HG03575 (cell line): ENCODE measurements around the gene PFKM.
A peak's percentile ranks its signal among the peaks of the same experiment; 100 is the strongest.
"Not testable (repeated sequence)": the region's sequence is repeated elsewhere in the genome, so short reads cannot be mapped to it uniquely, and the experiment has no call there.

Source experiments
- ATAC-seq: cut with Tn5 transposase; IDR thresholded peaks from one replicate; pipeline ENCODE4 v1.9.1; 2021; ENCODE audit not compliant: unreplicated experiment, insufficient number of reproducible peaks, low FRiP score; ENCODE audit errors: extremely low read depth

PFKM gene

DNA sequence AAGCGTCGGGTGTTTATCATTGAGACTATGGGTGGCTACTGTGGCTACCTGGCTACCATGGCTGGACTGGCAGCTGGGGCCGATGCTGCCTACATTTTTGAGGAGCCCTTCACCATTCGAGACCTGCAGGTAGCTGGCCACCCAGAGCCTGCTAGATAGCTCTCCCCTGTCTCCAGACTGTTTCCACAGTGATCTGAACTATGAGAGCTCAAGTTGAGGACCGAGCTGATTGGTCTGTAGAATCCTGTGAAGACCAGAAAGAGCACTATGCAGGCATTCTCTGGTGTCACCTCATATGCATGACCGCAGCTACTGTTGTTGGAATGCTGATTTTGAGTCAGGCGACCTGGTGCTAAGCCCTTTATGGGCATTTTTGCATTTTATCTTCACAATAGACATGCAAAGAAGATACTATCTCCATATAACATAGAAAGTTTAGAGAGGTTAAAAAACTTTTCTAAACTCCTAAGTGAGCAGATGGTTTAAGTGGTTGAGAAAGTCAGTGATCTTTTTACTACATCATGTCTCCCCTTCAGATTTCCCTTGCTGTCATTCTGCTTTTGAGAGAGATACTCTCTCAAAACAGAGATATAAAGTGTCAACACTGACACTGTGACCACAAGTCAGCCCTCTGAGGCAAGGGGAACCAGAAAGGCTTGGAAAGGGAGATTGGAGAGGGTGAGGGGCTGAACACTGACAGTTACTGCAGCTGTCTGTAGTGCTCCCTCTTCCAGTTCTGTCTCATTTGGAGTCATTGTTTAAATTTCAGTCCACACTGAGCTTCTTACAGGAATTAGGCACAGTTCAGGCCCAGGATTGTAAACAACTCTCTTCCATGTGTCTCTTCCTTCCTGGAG, 23.9 kb downstream of the PFKM start:
- no peak for ATAC-seq

DNA sequence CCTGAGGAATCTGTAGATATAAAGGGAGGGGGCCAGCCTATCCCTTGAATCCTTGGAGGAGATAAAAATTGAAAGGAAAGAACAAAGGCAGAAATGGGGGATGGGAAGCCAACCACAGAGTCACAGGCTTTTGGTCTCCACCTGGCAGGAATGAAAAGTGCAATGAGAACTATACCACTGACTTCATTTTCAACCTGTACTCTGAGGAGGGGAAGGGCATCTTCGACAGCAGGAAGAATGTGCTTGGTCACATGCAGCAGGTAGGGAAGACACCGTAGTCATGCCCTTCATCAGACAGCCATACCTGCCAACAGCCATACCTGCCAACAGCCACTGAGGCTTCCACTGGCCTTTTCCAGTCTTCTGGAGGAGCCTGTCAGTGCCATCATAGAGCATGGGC, 24.7 kb downstream of the PFKM start:
- no peak for ATAC-seq

DNA sequence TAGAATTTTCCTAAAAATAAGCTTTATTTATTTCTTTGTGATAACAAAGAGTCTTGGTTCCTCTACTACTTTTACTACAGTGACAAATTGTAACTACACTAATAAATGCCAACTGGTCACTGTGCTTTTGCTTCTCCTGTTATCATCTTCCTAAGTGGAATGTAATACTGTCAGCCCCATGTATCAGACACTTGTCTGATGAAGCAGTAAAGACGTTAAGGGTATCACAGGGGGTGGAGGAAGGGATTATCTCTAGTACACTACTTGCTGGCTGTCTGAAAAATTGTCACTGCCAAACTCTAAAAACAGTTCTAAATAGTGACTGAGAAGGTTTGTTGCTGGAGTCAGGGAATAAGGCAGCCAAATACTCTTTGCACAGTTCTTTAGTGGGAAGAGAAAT, 26.8 kb downstream of the PFKM start:
- no peak for ATAC-seq

DNA sequence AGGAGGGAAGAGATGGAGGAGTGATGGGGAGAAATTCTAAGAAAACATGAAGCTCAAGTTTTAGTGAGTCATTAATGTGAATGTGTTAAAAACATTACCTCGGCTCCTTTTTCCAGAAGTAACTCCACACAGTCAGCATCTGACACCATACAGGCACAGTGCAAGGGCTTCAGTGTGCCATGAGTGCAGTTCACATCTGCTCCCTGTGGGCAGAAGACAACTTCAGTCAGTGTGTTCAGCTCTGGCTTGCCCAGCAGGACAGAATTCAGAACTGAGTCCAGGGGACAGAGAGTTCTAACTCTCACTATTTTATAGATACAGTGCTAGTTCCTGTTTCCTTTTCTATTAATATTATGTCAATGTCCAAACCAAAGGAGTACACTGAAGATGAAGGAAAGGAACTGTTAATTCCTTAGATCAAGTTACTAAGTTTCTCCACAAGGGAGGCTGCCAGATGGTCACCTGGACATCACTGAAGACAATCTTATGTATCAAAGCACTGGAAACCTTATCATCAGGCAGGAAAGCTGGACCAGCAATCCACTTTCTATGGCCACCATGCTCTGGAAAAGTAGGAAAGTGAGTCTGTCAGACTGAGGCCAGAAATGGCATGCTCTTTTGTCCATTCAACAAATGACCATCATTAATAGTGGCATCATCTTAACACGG, 32.1 kb downstream of the PFKM start:
- ATAC-seq, result no peak

DNA sequence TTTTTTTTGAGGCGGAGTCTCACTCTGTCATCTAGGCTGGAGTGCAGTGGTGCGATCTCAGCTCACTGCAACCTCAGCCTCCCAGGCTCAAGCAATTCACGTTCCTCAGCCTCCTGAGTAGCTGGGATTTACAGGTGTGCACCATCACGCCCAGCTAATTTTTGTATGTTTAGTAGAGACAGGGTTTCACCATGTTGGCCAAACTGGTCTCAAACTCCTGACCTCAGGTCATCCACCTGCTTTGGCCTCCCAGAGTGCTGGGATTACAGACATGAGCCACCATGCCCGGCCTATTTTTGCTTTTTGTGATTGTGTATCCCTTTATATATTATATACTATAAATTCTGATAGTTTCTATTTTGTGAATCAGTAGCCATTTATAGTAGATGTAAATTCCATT, 36.6 kb downstream of the PFKM start:
- not testable (repeated sequence) for ATAC-seq

DNA sequence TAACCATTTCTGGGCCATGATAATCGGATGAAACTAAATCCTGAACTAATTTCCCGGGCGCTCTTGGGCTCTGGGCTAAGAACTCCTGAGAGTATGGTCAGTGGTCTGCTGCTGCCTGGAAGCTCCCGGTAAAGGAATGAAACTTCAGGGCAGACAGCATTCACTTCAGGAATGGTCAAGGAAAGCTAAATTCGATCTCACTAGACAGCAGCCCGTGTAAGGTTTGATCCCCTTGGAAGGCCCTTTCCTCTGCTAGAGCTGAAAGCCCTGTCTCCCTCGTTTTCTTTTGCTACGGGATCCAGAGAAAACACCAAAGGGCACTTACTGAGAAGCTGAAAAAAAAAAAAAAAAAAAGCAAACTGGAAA, 37.5 kb downstream of the PFKM start:
- no peak for ATAC-seq

DNA sequence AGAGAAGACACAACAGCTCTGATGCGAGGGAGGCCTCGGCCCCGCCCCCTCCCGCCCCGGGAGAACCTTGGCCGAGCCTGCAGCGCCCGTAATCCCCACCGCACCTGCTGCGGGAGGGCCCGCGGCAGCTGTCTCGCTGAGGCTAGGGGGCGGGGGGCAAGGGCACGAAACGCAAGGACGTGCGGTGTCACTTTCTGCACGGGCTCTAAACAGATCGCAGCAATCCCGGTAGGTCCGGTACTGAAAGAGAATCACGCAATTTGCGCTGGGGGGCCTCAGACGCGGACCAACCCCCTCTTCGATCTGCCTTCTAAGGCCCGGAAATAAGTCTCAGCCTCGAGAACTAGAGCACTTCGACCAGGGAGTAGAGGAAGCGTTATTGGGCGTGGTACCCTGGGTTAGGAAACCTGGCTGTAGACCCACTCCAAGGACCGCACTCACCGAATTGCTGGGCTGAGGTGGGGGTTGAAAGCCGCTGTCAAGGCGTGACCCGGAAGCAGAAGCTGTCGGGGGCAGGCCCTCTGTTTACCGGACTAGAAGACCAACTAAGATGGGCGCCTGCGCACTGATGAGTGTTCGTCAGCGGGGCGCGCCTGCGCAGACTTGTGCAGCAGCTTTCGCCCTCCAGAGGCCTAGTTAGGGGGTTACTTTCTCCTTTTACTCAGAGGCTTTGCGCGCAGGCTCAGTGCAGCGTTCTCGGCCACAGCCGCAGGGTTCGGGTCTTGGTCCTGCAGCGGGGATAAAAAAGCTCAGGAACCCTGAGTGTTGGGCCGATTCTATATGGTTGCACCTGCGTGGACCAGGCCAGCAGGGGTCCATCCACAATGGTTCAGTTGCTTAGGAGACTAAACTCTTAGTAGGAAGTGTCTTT, 38.1 kb downstream of the PFKM start, which contains the start of gene ASB8:
TSS of gene ASB8 (minus strand) at position 498 of the 871 bp plus-strand sequence. CDS start 4,019 bp downstream, outside the sequence.
- ATAC-seq, result peak; percentile 72

DNA sequence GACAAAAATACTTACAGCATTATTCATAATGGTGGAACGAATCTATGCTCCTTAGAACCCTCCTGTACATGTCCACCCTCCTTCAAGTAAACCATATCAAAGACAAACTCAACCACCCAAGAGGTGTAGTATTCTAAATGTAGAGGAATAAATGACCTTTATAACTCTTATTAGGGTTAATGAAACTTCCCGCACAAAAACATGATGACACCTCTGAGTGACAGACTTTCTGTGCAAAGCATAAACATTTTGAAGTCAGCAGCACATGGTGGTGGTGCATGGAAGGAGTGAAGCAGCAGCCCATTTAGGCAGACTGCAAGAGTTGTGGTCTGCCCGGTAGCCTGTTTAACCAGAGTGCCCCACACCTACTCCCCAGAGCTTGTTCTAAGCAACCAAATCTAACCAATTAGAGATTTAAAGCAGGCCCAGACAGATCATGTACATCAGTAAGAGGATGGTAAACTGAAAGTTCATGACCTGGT, 38.8 kb downstream of the PFKM start:
- ATAC-seq, result peak; percentile 10

DNA sequence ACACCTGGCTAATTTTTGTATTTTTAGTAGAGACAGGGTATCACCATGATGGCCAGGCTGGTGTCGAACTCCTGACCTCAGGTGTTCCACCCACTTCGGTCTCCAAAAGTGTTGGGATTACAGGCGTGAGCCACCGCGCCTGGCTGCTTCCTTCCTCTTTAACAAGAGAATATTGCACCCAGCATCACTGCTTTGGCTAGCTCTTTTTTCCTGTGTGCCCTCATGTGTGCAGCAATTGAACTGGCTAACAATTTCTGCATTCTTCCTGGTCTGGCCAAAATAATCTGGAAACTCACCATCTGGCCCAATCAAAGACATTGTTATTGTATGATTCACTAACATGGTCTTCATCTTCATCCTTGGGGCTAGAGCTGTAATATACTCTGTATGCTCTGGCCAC, 40.9 kb downstream of the PFKM start:
- ATAC-seq, result no peak

DNA sequence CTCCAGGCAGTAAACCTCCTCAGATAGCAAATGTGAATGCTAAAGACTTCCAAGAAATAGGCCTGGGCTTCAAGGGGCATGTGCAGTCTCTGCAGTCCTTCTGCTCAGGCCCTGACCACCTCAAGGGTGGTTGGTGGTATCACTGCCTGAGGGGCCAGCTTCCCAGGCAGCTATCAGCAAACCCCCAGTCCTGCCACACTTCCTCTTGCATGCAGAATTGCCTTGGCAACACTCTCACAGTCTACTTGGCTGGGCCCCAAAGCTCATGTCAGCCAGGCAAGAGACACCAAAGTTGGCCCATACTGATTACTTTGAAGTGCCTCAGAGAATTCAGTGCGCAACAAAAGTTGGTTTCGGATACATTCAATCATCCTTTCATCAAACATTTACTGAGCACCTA, 41.6 kb downstream of the PFKM start:
- no peak for ATAC-seq

DNA sequence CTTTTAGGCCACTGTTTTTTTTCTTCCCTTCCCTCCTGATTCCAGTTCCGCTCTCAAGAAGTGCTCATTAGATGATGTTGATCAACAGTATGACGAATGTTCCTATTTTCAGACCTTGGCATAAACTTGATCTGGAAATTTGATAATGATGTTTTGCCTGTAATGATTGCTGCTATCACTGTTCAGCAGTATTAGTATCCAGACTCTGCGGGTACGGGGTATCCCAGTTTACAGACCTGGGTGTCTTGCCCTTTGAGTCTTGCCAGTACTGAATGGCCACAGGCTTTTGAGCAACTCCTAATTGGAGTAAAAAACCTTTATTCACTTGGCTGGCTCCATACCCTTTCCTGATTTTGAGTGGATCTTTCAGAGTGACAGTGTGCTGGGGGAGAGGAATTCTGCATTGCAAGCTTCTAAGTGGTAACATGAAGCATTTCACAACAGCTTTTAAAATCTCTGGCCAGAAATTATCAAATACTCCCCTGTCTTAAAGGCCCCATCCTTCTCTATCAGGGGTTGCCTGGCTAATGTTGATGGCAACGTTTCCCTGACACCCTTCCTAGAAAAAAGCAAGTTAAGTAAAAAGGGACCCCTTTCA, 44.1 kb downstream of the PFKM start:
- ATAC-seq, result no peak

DNA sequence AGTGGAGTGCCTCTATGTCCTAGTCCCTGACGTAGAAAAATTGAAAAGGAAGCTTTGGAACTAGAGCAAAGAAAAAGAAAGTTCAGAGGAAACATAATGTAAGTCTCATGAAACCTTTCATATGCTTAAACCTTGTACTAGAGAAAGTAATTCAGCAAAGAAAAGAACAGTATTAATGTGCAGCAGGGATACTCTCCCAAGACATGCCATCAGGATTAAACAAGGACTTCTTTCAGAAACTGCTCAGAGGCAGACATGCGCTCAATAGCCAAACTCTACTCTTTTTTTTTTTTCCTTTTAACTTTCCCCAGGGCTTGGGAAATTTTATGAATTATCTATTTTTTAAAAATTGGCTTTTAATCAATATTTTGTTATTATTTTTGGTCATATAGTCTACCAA, 45.3 kb downstream of the PFKM start:
- ATAC-seq, result no peak

DNA sequence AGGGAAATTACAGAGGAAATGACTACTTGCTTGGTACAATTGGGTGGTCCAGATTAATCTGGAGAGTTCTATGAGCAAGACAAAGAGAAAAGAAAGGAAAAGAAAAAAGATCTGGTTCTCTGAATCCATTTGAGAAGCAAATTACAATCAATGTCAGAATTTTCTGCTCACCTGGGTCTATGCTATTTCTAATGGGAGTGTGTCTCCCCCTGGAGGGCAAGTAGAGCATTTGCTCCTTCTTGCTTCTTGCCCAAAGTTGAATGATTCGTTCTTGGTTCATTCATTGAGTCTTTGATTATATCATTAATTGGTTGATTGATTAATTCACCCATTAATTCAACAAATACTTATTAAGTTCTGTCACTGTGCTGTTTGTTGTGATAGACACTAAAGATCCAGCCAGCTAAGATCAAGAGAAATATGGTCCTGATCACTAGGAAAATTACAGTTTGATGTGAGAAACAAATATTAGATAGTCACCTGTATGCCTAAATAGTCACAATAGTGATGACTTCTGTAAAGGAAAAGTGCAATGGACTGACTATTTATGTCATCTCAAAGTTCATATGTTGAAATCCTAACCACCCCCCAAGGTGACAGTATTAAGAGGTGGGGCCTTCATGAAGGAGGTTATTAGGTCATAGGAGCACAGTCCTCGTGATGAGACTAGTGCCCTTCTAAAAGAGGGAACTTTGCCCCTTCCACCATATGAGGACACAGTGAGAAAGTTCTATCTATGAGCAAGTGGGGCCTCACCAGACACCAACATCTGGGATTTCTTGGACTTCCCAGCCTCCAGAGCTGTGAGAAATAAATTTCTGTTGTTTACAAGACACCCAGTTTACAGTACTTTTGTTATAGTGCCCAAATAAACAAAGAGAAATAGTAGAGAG, 46.2 kb downstream of the PFKM start:
- no peak for ATAC-seq

DNA sequence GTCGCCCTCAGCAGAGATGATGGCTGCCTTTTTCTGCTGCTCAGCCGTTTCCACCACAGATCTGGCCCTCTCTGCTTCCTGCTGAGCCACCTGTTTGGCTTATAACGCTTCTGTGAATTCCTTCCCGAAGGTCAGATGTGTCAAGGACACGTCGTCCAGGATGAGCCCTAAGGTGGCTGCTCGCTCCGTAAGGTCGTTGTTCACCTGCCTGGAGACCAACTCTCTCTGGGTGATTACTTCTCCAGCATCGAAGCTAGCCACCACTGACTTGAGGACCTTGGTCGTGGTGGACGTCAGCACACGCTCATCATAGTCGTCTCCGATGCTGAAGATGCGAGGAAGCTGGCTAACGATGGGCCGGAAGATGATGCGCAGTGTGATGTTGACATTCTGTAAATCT, 49.8 kb downstream of the PFKM start:
- ATAC-seq, result no peak

DNA sequence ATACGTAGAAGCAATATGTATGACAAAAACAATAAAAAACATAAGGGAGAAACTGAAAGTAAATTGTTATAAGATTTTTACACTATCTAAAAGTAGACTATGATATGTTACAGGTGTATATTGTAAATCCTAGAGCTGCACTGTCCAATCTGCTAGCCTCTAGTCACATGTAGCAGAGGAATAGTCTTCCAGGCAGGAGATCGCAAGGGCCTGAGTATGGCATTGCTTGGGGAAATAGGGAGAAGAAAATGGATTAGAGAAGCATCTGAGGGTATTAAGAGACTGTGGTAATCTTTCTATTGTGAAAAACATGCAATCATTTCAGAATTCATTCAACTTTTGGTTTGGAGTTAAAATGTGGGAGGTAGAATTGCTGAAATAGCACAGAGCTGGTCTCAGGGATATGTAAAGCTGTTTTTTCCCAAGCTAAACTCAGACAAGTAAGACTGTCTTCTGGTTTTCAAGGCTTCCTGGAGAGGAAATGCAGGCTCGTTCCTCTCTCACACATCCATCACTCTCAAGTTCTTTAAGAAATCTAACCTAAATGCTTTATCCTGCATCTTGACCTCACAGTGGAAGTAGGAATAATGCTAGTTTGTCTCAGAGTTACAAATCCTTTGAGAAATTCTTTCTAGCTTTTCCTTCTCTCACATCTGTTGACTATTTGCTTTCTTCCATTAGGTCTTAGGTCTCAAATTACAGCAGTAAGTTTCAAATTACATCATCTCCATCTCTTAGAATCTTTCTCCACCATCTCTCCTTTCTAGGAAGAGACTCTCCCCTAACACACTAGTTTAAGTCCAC, 56.7 kb downstream of the PFKM start:
- ATAC-seq, result no peak

DNA sequence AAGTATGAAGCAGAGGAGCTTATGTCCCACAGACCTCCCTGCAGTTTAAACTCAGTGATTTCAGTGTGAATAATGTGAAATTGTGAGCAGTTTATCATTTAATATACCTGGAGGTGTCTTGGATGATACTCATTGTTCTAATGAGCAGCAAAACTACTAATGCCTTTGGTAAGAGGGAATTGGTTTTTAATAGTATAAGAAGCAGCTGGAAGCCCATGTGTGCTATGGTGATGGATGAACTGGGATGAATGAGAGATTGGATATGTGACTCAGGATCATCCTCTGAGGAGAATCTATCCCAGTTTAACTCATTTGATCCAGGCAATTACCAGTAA, 57.2 kb downstream of the PFKM start:
- ATAC-seq, result no peak

DNA sequence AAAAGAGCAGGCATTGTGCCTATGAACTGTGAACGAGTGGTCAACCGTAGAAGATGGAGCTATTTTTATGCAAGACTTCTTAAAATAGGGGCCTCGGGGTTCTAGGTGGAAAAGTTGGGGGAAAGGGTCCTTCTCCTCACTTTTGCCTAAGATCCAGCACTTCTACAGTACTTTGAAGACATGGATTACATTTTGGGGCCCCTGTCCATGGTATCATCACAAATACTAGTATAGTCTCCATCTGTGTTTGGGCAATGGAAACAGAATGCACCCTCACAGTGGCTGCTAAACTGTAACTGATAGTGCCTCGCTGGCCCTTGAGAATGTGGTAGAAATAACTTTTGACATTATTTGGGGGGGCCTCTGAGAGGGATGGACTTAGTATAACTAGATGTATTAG, 58.8 kb downstream of the PFKM start:
- no peak for ATAC-seq

DNA sequence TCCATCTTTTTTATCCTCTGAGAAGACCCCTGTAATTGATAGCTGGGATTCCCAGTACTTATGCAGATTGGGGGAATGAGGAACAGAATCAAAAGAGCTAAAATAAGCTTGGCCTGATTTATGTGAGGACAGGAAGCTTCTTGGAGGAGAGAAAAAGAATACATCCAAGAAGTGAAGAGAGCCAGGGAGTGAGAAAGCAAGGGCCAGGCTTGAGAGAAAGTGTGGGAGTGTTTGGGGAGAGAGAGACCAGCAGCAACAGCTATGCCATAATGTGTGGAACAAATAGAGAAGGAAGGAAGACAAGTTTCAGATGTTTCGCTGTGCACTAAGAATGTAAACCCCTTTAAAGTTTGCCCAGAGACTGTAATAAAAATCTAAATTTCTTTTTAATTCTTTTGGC, 60.3 kb downstream of the PFKM start:
- ATAC-seq, result no peak
